Measurements from ENCODE around the gene SPHK2.

SPHK2 gene

DNA sequence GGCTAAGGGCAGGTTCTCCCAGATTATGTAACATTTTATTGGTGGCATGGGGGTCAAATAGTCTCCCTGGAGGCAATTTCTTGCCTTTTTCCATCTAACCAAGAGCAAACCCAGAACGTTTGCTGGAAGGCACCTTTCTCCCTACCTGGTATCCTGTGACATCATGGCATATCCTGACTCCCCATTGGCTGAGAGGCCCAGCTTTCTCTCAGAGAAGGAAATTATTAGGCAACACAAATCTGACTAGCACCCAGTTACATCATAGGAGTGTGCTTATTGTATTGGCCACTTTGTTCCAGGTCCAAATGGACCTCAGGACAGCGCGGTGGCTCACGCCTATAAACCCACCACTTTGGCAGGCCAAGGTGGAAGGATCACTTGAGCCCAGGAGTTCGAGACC is 40.5 kb downstream of the SPHK2 start:
- peak; percentile 62 for DNase-seq (ENCODE audit: low spot score)
- TF ChIP-seq, protein P1, sequence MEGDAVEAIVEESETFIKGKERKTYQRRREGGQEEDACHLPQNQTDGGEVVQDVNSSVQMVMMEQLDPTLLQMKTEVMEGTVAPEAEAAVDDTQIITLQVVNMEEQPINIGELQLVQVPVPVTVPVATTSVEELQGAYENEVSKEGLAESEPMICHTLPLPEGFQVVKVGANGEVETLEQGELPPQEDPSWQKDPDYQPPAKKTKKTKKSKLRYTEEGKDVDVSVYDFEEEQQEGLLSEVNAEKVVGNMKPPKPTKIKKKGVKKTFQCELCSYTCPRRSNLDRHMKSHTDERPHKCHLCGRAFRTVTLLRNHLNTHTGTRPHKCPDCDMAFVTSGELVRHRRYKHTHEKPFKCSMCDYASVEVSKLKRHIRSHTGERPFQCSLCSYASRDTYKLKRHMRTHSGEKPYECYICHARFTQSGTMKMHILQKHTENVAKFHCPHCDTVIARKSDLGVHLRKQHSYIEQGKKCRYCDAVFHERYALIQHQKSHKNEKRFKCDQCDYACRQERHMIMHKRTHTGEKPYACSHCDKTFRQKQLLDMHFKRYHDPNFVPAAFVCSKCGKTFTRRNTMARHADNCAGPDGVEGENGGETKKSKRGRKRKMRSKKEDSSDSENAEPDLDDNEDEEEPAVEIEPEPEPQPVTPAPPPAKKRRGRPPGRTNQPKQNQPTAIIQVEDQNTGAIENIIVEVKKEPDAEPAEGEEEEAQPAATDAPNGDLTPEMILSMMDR (IDR thresholded peaks at IDR 0.05; ENCODE audit: extremely low read depth, missing control alignments), result no peak

DNA sequence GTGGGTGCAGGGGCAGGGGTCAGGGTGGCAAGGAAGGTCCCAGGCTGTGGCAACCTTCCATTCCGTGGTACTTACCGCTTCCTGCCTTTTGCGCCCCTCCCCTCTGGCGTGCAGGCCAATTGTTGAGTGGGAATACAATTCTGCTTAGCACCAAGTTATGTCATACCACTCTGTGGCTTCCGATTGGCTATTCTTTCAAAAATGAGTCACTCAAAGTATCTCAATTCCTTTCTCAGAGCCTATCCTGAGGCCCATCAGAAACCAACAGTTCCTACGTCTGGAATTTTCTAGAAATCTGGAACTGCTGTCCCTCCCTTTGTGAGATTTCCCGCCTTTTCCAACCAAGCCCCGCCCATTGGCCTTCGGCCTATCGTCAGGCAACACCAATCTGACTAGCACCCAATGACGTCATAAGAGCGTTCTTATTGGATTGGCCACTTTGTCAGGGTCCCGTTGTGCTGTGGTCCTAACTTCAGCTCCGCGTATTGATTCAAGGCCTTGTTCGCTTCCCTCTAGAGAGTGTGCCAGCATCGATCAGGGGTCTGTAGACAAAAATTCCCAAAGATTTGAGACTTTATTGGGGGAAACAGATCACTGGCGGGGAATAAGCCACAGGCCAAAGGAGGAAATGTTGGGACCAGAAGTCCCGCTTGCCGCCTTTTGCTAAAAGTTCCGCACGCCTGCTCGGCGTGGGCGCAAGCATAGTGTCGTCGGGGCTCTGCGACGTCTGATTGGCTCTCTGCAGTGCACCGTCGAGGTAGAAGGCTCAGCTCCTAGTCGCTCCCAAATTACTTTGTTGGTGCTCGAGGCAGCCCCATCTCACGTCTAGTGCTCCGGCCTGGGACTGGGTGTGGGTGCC is 41.8 kb downstream of the SPHK2 start:
- TF ChIP-seq, protein P1 (IDR thresholded peaks at IDR 0.05; ENCODE audit: extremely low read depth, missing control alignments), result no peak
- DNase-seq (ENCODE audit: low spot score), result peak; percentile 99

DNA sequence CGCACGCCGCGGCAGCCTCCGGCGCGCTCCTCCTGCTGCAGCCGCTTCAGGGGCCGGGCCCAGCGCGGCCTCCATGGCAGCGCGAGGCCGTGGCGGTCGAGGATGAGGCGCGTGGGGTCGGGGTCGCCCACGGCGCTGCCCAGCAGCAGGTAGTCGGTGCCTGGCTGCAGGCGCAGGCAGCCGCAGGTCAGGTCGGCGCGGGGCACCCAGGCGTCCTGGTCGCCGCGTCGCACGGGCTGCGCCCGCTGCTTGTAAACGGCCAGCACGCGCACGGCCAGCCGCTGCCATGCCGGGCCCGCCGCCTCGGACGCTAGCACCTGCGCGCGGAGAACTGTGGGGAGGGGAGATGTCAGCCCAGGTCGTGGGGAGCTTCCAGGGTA is 42.4 kb downstream of the SPHK2 start:
- TF ChIP-seq, protein P1 (IDR thresholded peaks at IDR 0.05; ENCODE audit: extremely low read depth, missing control alignments), result no peak
- no peak for DNase-seq (ENCODE audit: low spot score)

DNA sequence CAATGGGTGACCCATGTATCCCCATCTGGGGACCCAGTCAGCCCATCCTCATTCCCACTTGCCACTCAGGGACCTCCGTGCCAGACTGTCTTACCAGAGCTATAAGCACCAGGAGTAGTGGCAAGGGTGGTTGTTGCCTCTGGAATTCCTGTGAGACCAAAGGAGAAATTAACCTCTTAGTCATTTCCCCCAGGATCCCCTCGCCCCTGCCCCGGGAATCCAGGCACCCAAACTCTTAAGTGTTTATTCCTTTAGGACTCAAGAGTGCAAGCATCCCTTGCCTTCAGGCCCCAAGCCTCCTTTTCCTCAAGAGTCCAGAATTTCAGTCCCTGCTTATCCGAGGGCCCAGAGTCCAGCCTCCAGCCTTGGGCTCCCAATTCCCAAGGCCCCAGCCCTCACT is 44.4 kb downstream of the SPHK2 start:
- DNase-seq (ENCODE audit: low spot score), result no peak
- TF ChIP-seq, protein P1 (IDR thresholded peaks at IDR 0.05; ENCODE audit: extremely low read depth, missing control alignments), result no peak

DNA sequence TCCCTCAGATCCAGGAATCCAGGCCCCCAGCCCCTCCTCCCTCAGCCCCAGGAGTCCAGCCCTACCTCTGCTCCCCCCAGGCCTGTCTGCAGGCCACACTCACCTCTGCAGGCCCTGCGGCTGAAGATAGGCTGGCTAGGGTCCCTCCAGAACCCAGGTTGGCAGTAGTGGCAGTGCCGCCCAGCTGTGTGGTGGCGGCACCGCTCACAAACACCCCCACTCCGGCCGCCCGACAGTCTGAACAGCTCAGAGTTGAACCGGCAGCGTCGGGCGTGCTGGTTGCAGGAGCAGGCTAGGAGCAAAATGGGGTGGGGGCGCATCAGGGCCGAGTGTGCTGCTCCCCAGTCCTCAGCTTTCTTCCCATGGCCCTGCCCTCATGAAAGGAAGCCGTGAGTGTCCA is 45.2 kb downstream of the SPHK2 start:
- no peak for DNase-seq (ENCODE audit: low spot score)
- TF ChIP-seq, protein P1 (IDR thresholded peaks at IDR 0.05; ENCODE audit: extremely low read depth, missing control alignments), result no peak

DNA sequence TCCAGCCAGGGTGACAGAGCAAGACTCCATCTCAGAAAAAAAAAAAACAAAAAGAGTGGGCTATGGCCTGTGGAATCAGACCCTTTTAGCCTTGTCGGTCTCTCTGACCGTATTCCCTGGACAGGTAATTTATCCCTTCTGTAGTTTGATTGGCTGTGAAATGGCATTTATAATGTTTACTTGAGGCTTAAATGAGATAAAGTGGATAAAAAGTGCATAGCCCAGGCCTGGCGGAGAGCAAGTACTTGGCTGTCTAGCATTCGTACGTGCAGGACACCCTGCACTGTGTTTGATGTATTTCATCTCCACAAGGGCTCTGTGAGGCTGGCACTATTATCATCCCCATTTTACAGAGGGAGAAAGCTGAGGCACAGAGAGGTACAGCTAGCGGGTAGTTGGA is 46.5 kb downstream of the SPHK2 start:
- TF ChIP-seq, protein P1 (IDR thresholded peaks at IDR 0.05; ENCODE audit: extremely low read depth, missing control alignments), result no peak
- no peak for DNase-seq (ENCODE audit: low spot score)

DNA sequence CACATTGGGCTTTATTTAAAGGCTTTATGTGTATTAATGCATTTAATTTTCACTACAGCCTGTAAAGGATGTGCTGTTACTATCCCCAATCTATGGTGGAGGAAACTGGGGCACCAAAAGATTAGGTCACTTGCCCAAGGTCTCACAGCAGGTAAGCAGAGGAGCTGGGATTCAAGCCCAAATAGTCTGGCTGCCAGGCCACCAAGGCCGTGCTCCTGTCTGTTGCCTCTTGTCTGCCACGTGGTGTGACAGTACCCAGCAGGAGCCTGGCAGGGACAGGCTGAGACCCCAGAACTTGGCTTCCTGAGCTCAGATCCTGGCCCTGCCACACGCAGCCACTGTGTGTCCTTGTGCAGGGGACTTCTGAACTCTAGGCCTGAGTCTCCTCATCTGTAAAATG is 49.0 kb downstream of the SPHK2 start:
- no peak for DNase-seq (ENCODE audit: low spot score)
- TF ChIP-seq, protein P1 (IDR thresholded peaks at IDR 0.05; ENCODE audit: extremely low read depth, missing control alignments), result no peak
